Kidney epithelial cell (primary cell): ENCODE results near the gene SLC32A1. TPM values are rescaled to one million over a fixed set of nuclear protein-coding genes. Genes with fewer than 3 reads are reported as not detected.
A peak's percentile ranks its signal among the peaks of the same experiment; 100 is the strongest.

ENCODE experiments used
- DNase-seq: peaks from one replicate; pipeline ENCODE4 v3.0.0-alpha.2; 2010; ENCODE audit warnings: low read depth
- H3K27me3 ChIP-seq: 2 replicates; pipeline ENCODE4 v1.6.0; 2011; ENCODE audit warnings: low read length; ENCODE audit not compliant: control insufficient read depth, insufficient read depth
- H3K36me3 ChIP-seq: 2 replicates; pipeline ENCODE4 v1.5.1; 2011; ENCODE audit warnings: low read length; ENCODE audit not compliant: control insufficient read depth, insufficient read depth
- H3K4me3 ChIP-seq: 2 replicates; pipeline ENCODE4 v1.5.1; 2011; ENCODE audit warnings: low read depth, mild to moderate bottlenecking, control low read depth, low read length
- CTCF ChIP-seq: IDR thresholded peaks from 2 replicates; pipeline ENCODE4 v1.5.1; 2011; ENCODE audit warnings: mild to moderate bottlenecking, moderate library complexity, low read length, control low read depth, inconsistent platforms; ENCODE audit not compliant: insufficient read depth, poor library complexity, severe bottlenecking
- total RNA-seq: library from RNA; depleted of rRNA; stranded (reverse); fragments of >200 nt; gene quantifications from 2 replicates; pipeline ENCODE4 v1.2.3, GENCODE V29; 2015

The SLC32A1 gene
- total RNA-seq, 1 donor from 2014 or later, result not detected

- DNase-seq, result no peak
Measured at GRCh38 chr20:38685853-38686473, 38.3 kb upstream of the SLC32A1 start.

GRCh38 chr20:38692436-38693411 lies 31.6 kb upstream of the SLC32A1 start:
- no peak for TF ChIP-seq CTCF
- Histone ChIP-seq H3K27me3 (no peaks in the 10 kb centered on the region), H3K36me3 (no peaks in the 10 kb centered on the region), H3K4me3 (no peak overlapping the region)
- peak; percentile 26 for DNase-seq

More at GRCh38 chr20:38685853-38686473, 38.3 kb upstream of the SLC32A1 start:
- H3K27me3 ChIP-seq, result no peaks in the 10 kb centered on the region
- H3K4me3 ChIP-seq, result no peak overlapping the region
- no peaks in the 10 kb centered on the region for H3K36me3 ChIP-seq
- no peak for TF ChIP-seq CTCF

GRCh38 chr20:38697306-38697705 lies 27.0 kb upstream of the SLC32A1 start:
- no peak for DNase-seq
- Histone ChIP-seq H3K36me3 (no peaks in the 10 kb centered on the region), H3K4me3 (no peak overlapping the region), H3K27me3 (no peaks in the 10 kb centered on the region)
- no peak for TF ChIP-seq CTCF

GRCh38 chr20:38698541-38698940 lies 25.7 kb upstream of the SLC32A1 start:
- no peaks in the 10 kb centered on the region for H3K36me3 ChIP-seq
- no peak for TF ChIP-seq CTCF
- H3K27me3 ChIP-seq, result peaks cover 5% of the 10 kb centered on the region
- DNase-seq, result no peak
- H3K4me3 ChIP-seq, result no peak overlapping the region

- Histone ChIP-seq H3K4me3 (no peak overlapping the region), H3K27me3 (peaks cover 10% of the 10 kb centered on the region), H3K36me3 (no peaks in the 10 kb centered on the region)
- DNase-seq, result no peak
- TF ChIP-seq CTCF, result no peak
Measured at GRCh38 chr20:38700141-38700540, 24.1 kb upstream of the SLC32A1 start.
